ENCODE data around the gene SLC44A1. TPM values are rescaled to one million over a fixed set of nuclear protein-coding genes. Genes with fewer than 3 reads are reported as not detected.

SLC44A1 gene
- polyA plus RNA-seq, 1 of the 3 experiments (the other 2 are of a cell fraction) = 4.5 TPM

GRCh38 chr9:105259731-105260612 lies 15.5 kb downstream of the SLC44A1 start:
- Histone ChIP-seq H3K4me2 (0 out of 2 replicates have a peak overlapping the region, but pooled peaks have one; percentile 20), H3K4me1 (ENCODE audit: control insufficient read depth in 1 of 2, insufficient read depth in 2 of 2, low read depth in 1 of 2, low read length in 1 of 2) (peaks cover 0 to 13% of the 10 kb centered on the region in 2 experiments; a peak in 1 of 4 replicates)

More at GRCh38 chr9:105259731-105260612, 15.5 kb downstream of the SLC44A1 start:
- Histone ChIP-seq H2AFZ (ENCODE audit: low read depth) (0 out of 2 replicates have a peak overlapping the region, but pooled peaks have one; percentile 8), H3K9ac (no peak overlapping the region), H3K36me3 (replicated peaks in 1 of 2; ENCODE audit: control insufficient read depth in 1 of 2, insufficient read depth in 2 of 2, low read length in 1 of 2) (no peaks in the 10 kb centered on the region), H3K27ac (ENCODE audit: low read depth in 2 of 2, low read length in 1 of 2) (no peak overlapping the region), H3K4me3 (ENCODE audit: low read depth in 2 of 2, low read length in 1 of 2) (no peak overlapping the region), H3K9me3 (no peaks in the 10 kb centered on the region), H3F3A (replicated peaks; ENCODE audit: insufficient read depth) (peaks cover 7% of the 10 kb centered on the region), H3K79me2 (ENCODE audit: insufficient read depth) (peaks cover 21% of the 10 kb centered on the region; the same call in 1 of the 2 replicates), H3K27me3 (ENCODE audit: insufficient read depth) (no peaks in the 10 kb centered on the region), H3K9me2 (no peaks in the 10 kb centered on the region), H4K20me1 (ENCODE audit: insufficient read depth) (no peaks in the 10 kb centered on the region)
- POLR2A ChIA-PET = no interaction called here
- CTCF ChIA-PET = no interaction called here
- no peak for DNase-seq
- TF ChIP-seq FOXM1 (IDR thresholded peaks at IDR 0.05; ENCODE audit: low read depth) = no peak
- TF ChIP-seq FOXJ3 (CRISPR knock-in tag; IDR thresholded peaks at IDR 0.05) = no peak
- no peak for TF ChIP-seq RXRA (IDR thresholded peaks at IDR 0.05; ENCODE audit: borderline replicate concordance, low read depth)
- TF ChIP-seq USF1 (IDR thresholded peaks at IDR 0.05; ENCODE audit: borderline replicate concordance, low read depth) = no peak
- no peak for TF ChIP-seq MXI1 (IDR thresholded peaks at IDR 0.05; ENCODE audit: low read depth, low read length)
- no peak for TF ChIP-seq RFX5 (IDR thresholded peaks at IDR 0.05; ENCODE audit: low read length)
- no peak for TF ChIP-seq TCF12 (IDR thresholded peaks at IDR 0.05)
- no peak for TF ChIP-seq PBX3 (IDR thresholded peaks at IDR 0.05)
- no peak for TF ChIP-seq NRF1 (IDR thresholded peaks at IDR 0.05; ENCODE audit: low read depth, low read length)
- TF ChIP-seq REST (IDR thresholded peaks at IDR 0.05; ENCODE audit: low read depth, low read length) = no peak
- TF ChIP-seq EZH2phosphoT487 (IDR thresholded peaks at IDR 0.05; ENCODE audit: borderline replicate concordance, low read depth) = no peak
- no peak for TF ChIP-seq YY1 (IDR thresholded peaks at IDR 0.05; ENCODE audit: low read depth)
